Measurements from ENCODE around the gene CREB3L2. TPM values are rescaled to one million over a fixed set of nuclear protein-coding genes. Genes with fewer than 3 reads are reported as not detected.

Gene CREB3L2
- total RNA-seq, 1 donor from 2014 or later, result 28.9 TPM

DNA sequence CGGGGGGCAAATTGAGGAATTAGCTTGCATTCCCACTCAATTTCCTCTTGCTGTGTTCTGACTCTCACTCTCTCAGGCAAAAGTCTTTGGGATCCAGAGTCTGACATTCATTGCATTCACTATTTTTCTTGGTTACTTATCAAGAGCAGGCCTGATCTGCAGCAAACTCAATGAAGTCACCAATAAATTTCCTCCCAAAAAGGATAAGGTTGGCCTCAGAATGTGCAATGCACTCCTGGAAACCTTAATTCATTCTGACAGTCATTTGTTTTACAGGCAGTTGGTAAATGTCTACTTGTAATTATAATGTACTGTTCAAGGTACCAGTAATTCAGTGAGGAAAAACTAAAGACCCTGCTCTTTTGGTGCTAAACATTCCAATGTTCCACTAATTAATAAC is 148.8 kb downstream of the CREB3L2 start:
- intact Hi-C loops (cut with micrococcal nuclease), result no loop called here
- no peaks in the 10 kb centered on the region for H3K4me1 ChIP-seq
- no peaks in the 10 kb centered on the region for H3K9me3 ChIP-seq (replicated peaks)
- H3K4me3 ChIP-seq, result no peak overlapping the region
- no peak for DNase-seq
- no peak overlapping the region for H3K27ac ChIP-seq (replicated peaks)
- no peaks in the 10 kb centered on the region for H3K36me3 ChIP-seq
- H3K27me3 ChIP-seq (ENCODE audit: low read depth), result no peaks in the 10 kb centered on the region
- TF ChIP-seq, protein P1, sequence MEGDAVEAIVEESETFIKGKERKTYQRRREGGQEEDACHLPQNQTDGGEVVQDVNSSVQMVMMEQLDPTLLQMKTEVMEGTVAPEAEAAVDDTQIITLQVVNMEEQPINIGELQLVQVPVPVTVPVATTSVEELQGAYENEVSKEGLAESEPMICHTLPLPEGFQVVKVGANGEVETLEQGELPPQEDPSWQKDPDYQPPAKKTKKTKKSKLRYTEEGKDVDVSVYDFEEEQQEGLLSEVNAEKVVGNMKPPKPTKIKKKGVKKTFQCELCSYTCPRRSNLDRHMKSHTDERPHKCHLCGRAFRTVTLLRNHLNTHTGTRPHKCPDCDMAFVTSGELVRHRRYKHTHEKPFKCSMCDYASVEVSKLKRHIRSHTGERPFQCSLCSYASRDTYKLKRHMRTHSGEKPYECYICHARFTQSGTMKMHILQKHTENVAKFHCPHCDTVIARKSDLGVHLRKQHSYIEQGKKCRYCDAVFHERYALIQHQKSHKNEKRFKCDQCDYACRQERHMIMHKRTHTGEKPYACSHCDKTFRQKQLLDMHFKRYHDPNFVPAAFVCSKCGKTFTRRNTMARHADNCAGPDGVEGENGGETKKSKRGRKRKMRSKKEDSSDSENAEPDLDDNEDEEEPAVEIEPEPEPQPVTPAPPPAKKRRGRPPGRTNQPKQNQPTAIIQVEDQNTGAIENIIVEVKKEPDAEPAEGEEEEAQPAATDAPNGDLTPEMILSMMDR (IDR thresholded peaks at IDR 0.05; ENCODE audit: borderline replicate concordance), result no peak

DNA sequence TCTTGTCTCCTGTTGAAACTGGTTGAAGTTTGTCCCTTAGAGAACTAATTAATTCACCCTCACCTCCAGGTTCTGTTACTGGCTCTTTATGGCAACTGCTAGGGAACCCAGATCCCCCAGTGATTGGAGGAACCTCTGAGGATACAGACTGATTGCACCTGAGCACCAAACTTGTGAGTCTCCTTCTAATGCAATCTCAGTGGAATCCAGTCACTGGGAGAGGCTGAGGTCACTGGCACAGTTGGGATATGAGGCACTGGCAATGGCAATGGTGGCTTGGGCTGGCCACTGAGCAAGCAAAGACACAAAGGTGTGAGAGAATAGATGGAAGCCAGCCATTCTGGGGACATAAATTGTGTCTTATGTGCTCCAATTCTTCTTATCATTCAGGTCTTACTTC is 149.8 kb downstream of the CREB3L2 start:
- TF ChIP-seq, protein P1 (IDR thresholded peaks at IDR 0.05; ENCODE audit: borderline replicate concordance), result no peak
- H3K27me3 ChIP-seq (ENCODE audit: low read depth), result peaks cover 9% of the 10 kb centered on the region
- H3K36me3 ChIP-seq, result no peaks in the 10 kb centered on the region
- DNase-seq, result no peak
- no peaks in the 10 kb centered on the region for H3K9me3 ChIP-seq (replicated peaks)
- H3K27ac ChIP-seq (replicated peaks), result no peak overlapping the region
- H3K4me1 ChIP-seq, result peaks cover 4% of the 10 kb centered on the region
- no peak overlapping the region for H3K4me3 ChIP-seq
- intact Hi-C loops (cut with micrococcal nuclease), result no loop called here

DNA sequence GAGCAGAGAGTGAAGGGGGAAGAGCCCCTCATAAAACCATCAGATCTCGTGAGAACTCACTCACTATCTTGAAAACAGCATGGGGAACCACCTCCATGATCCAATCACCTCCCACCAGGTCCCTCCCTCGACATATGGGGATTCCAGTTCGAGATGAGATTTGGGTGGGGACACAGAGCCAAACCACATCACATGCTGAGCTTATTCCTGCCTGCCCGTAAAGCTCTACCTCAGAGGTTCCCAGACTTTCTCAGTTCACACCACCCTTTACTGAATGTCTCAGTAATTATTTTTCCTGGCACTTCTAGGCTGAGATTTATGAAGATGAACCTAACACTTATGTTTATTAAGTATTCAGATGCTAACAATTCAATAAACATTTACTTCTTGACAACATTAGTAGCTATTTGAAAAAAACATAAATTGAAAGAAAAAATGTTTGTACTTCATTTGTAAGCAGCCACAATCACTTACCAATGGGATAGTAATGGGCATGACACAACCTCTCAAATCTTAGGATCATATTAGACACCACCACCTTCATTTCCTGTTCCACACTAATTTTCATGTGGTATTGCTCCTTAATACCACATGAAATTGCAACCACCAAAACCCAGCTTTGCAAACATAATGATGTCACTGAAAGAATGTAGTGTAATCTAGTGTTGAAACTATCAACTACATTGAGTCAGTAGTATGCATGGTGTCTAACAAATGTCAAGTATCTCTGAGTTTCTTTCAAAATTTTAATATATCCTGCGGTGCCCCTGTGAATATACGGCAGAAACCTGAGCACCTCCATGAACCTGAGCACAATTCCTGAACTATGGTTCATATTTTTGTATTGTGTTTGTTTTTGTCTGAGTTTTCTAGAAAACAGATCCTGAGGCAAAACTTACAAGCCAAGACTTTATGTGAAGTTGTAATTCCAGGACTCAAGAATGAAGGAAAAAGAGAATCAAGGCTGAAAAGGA is 150.6 kb downstream of the CREB3L2 start:
- TF ChIP-seq, protein P1 (IDR thresholded peaks at IDR 0.05; ENCODE audit: borderline replicate concordance), result no peak
- Histone ChIP-seq H3K27me3 (ENCODE audit: low read depth) (peaks cover 17% of the 10 kb centered on the region), H3K4me3 (no peak overlapping the region), H3K9me3 (replicated peaks) (no peaks in the 10 kb centered on the region), H3K27ac (replicated peaks) (no peak overlapping the region), H3K4me1 (peaks cover 10% of the 10 kb centered on the region), H3K36me3 (no peaks in the 10 kb centered on the region)
- intact Hi-C loops (cut with micrococcal nuclease), result no loop called here
- no peak for DNase-seq

DNA sequence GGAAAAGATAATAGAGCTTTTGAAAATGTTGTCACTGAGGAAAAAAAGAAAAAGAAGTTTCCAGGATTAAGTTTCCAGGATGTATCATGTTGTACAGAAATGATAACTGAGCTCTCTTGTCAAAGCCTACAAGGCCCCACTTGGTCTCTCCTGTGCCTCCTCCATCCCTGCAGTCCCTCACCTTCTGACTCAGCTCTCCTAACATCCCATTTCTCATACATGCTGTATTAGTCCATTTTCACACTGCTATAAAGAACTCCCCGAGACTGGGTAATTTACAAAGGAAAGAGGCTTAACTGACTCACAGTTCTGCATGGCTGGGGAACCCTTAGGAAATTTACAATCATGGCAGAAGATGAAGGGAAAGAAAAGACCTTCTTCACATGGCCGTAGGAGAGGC is 151.3 kb downstream of the CREB3L2 start:
- Histone ChIP-seq H3K27me3 (ENCODE audit: low read depth) (peaks cover 22% of the 10 kb centered on the region), H3K36me3 (no peaks in the 10 kb centered on the region), H3K9me3 (replicated peaks) (no peaks in the 10 kb centered on the region), H3K4me1 (peaks cover 12% of the 10 kb centered on the region), H3K4me3 (no peak overlapping the region), H3K27ac (replicated peaks) (no peak overlapping the region)
- intact Hi-C loops (cut with micrococcal nuclease), result no loop called here
- TF ChIP-seq, protein P1 (IDR thresholded peaks at IDR 0.05; ENCODE audit: borderline replicate concordance), result no peak
- DNase-seq, result no peak

DNA sequence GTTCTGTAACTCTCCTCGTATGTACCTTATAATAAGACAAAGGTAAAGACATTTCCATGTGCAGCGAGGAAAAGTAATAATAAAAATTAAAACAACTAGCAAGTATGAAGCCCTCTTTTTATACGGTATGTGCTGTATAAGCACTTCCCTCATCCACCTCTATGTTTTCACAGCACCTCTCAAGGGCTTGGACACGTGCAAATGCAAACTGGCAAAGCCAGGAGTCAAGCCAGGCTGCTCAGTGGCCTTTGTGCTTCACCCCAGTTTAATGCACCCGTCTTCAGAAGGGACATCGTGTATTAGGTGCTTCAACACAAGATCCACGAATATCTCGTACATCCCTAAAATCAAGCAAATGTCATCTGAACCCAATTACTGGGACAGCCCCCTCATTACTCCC is 153.8 kb downstream of the CREB3L2 start:
- H3K36me3 ChIP-seq, result no peaks in the 10 kb centered on the region
- H3K27ac ChIP-seq (replicated peaks), result no peak overlapping the region
- H3K4me3 ChIP-seq, result no peak overlapping the region
- intact Hi-C loops (cut with micrococcal nuclease), result no loop called here
- DNase-seq, result no peak
- H3K9me3 ChIP-seq (replicated peaks), result no peaks in the 10 kb centered on the region
- H3K4me1 ChIP-seq, result peaks cover 12% of the 10 kb centered on the region
- TF ChIP-seq, protein P1 (IDR thresholded peaks at IDR 0.05; ENCODE audit: borderline replicate concordance), result no peak
- peaks cover 41% of the 10 kb centered on the region for H3K27me3 ChIP-seq (ENCODE audit: low read depth)

Data from left ventricle myocardium inferior (tissue), 1 donor.